Fibroblast of lung (primary cell): ENCODE data around the gene CACNB2.

Experiments used
- EZH2 ChIP-seq: IDR thresholded peaks from 2 replicates; pipeline ENCODE4 v1.5.1; 2012; ENCODE audit warnings: low read length, control low read depth, mild to moderate bottlenecking; ENCODE audit errors: missing control alignments
- TF ChIP-seq, protein P1 (sequence below), 2 donors: IDR thresholded peaks in 1 of 2; conservative IDR thresholded peaks in 1 of 2; 1 replicate in 1 of 2; 2 replicates in 1 of 2; pipeline ENCODE4 v1.5.1; 2011 to 2012; ENCODE audit warnings: low read length in 2 of 2, control low read depth in 1 of 2, inconsistent platforms in 1 of 2, low read depth in 1 of 2, mild to moderate bottlenecking in 1 of 2

DNA sequence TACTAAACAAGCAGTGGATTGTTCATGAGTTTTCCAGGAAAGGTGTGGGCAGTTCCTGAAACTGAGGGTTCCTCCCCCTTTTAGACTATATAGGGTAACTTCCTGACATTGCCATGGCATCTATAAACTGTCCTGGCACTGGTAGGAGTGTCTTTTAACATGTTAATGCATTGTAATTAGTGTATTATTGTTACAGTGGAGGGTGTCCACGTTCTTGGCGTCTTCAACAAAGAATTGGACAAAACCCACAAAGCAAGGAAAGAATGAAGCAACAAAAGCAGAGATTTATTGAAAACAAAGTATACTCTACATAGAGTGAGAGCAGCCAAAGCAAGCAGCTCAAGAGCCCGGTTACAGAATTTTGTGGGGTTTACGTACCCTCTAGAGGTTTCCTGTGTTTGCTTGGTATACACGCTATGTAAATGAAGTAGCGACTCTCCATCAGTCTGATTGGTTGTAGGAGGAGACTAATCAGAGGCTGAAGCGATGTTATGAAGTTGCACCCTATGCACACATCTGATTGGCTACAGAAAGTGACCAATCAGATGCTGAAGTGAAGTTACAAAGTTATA lies 335.9 kb downstream of the CACNB2 start:
- TF ChIP-seq, protein P1, sequence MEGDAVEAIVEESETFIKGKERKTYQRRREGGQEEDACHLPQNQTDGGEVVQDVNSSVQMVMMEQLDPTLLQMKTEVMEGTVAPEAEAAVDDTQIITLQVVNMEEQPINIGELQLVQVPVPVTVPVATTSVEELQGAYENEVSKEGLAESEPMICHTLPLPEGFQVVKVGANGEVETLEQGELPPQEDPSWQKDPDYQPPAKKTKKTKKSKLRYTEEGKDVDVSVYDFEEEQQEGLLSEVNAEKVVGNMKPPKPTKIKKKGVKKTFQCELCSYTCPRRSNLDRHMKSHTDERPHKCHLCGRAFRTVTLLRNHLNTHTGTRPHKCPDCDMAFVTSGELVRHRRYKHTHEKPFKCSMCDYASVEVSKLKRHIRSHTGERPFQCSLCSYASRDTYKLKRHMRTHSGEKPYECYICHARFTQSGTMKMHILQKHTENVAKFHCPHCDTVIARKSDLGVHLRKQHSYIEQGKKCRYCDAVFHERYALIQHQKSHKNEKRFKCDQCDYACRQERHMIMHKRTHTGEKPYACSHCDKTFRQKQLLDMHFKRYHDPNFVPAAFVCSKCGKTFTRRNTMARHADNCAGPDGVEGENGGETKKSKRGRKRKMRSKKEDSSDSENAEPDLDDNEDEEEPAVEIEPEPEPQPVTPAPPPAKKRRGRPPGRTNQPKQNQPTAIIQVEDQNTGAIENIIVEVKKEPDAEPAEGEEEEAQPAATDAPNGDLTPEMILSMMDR (conservative IDR thresholded peaks at IDR 0.05 in 1 of 2, IDR thresholded peaks at IDR 0.05 in 1 of 2; ENCODE audit: low read depth in 1 of 2, low read length in 2 of 2), result no peak
- no peak for TF ChIP-seq EZH2
